Bronchial epithelial cell (primary cell): ENCODE results near the gene TPSAB1. TPM values are rescaled to one million over a fixed set of nuclear protein-coding genes. Genes with fewer than 3 reads are reported as not detected.
"Not testable (repeated sequence)": the region's sequence is repeated elsewhere in the genome, so short reads cannot be mapped to it uniquely, and the experiment has no call there.

Experiments
- DNase-seq: peaks from one replicate; pipeline ENCODE4 v3.0.0-alpha.2; 2010; ENCODE audit warnings: low read depth
- FAIRE-seq: peaks from 2 replicates; lab custom pipeline; 2011; peaks lifted over from hg19 to GRCh38; lab: Jason Lieb, UNC
- H3K27me3 ChIP-seq: 2 replicates; pipeline ENCODE4 v1.5.1; 2011; ENCODE audit warnings: low read length; ENCODE audit not compliant: control insufficient read depth, insufficient read depth
- H3K36me3 ChIP-seq: 2 replicates; pipeline ENCODE4 v1.5.1; 2011; ENCODE audit warnings: low read length; ENCODE audit not compliant: control insufficient read depth, insufficient read depth
- H3K4me3 ChIP-seq: 2 replicates; pipeline ENCODE4 v1.5.1; 2011; ENCODE audit warnings: mild to moderate bottlenecking, low read depth, low read length, control low read depth
- total RNA-seq: library from RNA; depleted of rRNA; stranded (reverse); fragments of >200 nt; gene quantifications from 2 replicates; pipeline ENCODE4 v1.2.1, GENCODE V29; 2014
- TF ChIP-seq, protein P1 (sequence below): IDR thresholded peaks from 2 replicates; pipeline ENCODE4 v1.5.1; 2011; ENCODE audit warnings: mild to moderate bottlenecking, moderate library complexity, low read length, control low read depth, inconsistent platforms; ENCODE audit not compliant: insufficient read depth, severe bottlenecking

The TPSAB1 gene
- total RNA-seq, 1 donor from 2014 or later = not detected

DNA sequence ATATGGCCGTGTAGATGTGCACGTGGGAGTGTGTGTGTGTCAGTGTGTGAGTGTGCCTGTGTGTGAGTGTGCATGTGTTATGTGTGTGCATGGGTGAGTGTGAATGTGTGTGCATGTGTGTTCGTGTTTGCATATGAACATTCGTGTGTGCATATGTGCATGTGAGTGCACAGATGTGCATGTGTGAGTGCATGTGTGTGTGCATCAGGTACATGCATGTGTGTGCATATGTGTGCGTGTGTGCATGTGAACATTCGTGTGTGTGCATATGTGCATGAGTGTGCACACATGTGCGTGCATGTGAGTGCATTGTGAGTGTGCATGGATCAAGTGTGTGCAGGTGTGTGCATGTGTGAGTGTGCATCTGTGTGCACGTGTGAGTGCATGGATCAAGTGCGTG, 2.5 kb upstream of the TPSAB1 start:
- Histone ChIP-seq H3K4me3 (no peak overlapping the region), H3K36me3 (no peaks in the 10 kb centered on the region), H3K27me3 (no peaks in the 10 kb centered on the region)
- FAIRE-seq (peak; percentile 98), DNase-seq (no peak)
- TF ChIP-seq, protein P1, sequence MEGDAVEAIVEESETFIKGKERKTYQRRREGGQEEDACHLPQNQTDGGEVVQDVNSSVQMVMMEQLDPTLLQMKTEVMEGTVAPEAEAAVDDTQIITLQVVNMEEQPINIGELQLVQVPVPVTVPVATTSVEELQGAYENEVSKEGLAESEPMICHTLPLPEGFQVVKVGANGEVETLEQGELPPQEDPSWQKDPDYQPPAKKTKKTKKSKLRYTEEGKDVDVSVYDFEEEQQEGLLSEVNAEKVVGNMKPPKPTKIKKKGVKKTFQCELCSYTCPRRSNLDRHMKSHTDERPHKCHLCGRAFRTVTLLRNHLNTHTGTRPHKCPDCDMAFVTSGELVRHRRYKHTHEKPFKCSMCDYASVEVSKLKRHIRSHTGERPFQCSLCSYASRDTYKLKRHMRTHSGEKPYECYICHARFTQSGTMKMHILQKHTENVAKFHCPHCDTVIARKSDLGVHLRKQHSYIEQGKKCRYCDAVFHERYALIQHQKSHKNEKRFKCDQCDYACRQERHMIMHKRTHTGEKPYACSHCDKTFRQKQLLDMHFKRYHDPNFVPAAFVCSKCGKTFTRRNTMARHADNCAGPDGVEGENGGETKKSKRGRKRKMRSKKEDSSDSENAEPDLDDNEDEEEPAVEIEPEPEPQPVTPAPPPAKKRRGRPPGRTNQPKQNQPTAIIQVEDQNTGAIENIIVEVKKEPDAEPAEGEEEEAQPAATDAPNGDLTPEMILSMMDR = no peak

DNA sequence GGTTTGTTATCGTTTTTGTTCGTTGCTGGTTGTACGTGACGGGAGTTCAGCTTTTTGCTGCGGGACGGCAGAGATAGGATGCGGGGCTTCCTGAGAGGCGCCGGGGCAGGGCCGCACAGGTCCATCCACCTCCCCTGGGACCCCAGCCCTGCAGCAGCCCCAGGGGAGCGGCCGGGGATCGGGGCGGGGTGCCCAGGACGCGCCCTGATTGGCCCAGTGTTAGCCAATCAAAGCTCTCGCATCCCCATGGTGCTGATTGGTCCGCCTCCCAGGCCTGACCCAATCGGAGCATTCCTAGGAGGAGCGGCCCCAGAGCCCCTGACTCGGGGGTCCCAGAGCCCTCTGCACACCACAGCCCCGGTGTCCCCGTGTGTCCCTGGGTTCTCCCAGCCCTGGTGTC, 1.6 kb upstream of the TPSAB1 start:
- H3K27me3 ChIP-seq, H3K36me3 ChIP-seq, FAIRE-seq, H3K4me3 ChIP-seq, DNase-seq: not testable (repeated sequence)

DNA sequence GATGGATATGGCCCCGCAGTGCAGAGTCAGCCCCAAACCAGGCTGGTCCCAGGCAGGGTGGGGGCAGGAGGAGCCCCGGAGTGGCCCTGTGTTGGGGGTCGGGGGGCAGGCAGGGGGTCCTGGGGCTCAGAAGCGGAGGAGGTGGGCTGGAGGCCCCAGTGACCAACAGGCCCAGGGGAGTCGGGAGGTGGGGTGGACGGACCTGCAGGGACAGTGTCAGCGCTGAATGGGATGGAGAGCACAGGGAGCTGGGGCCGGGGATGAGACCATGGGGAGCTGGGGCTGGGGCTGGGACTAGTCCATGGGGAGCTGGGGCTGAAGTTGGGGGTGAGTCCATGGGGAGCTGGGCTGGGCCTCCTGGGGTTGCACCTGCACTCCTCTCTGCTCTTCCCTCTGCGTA, 930 bp upstream of the TPSAB1 start:
- not testable (repeated sequence) for H3K4me3 ChIP-seq, DNase-seq, H3K27me3 ChIP-seq, H3K36me3 ChIP-seq, FAIRE-seq

DNA sequence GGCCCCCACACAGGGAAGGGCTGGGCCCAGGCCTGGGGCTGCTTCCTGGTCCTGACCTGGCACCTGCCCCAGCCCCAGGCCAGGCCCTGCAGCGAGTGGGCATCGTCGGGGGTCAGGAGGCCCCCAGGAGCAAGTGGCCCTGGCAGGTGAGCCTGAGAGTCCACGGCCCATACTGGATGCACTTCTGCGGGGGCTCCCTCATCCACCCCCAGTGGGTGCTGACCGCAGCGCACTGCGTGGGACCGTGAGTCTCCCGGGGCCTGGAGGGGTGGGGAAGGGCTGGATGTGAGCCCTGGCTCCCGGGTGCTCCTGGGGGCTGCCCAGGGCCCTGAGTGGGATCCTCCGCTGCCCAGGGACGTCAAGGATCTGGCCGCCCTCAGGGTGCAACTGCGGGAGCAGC, 576 bp downstream of the TPSAB1 start:
- FAIRE-seq, H3K4me3 ChIP-seq, H3K27me3 ChIP-seq, H3K36me3 ChIP-seq, DNase-seq: not testable (repeated sequence)

DNA sequence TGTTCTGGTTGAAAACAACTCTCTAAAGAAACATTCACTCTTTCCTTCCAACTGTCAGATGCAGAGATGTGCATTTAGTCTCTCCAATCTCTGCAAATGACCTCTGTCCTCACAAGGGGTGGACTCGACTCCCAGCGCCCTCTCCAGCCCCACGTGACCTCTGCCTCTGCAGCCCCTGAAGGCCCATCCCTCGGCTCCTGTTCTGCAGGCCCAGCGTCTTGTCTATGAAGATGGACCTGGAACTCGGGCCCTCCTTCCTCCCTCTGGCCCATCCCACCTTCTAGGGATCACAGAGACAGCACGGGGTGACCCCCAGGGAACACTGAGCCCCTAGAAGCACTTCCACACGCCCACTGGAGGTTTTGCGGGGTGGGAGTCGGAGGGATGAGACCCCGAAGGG, 2.9 kb downstream of the TPSAB1 start:
- H3K4me3 ChIP-seq, H3K27me3 ChIP-seq, H3K36me3 ChIP-seq, FAIRE-seq, DNase-seq: not testable (repeated sequence)

DNA sequence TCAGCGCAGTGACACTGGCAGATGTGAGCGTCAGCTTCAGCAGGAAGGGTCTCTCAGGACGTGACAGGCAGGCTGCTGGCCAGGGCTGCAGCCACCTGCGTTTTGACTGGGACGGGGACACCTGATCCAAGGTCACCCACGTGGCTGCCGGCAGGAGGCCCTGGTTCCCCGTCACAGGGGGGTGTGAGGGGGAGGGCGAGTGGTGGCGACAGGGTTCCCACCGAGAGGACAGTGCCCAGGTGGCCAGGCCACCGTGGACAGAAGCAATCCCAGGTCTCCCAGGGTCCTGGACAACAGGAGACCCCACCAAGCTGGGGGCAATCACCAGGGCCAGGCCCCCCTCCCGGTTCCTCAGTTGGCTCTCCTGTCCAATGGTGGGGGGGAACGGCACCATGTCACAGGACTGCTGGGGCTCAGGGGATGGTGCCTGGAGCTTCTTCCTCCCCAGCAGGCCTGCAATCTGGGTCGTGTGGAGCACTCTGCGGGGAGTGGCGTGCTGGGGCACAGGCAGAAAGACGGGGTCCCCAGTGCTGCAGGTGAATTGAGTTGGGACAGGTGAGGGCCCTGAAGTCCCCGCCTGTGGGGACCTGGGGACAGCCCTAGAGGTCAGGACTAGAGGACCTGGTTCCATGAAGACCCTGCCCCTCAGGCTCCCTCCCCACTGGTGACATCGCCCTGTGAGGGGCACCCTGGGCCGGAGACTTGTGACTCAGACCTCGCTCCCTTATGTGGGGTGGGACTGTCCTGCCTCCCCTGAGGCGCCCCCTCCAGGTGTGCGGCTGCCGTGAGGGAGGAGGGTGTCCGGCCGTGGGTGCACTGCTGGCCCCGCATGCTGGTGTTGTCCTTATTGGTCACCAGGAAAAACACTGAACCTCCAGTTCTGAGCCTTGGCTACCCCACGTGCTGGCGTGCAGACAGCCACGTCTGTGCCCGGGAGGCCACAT, 3.7 kb downstream of the TPSAB1 start:
- H3K4me3 ChIP-seq, H3K27me3 ChIP-seq, H3K36me3 ChIP-seq, FAIRE-seq, DNase-seq: not testable (repeated sequence)

DNA sequence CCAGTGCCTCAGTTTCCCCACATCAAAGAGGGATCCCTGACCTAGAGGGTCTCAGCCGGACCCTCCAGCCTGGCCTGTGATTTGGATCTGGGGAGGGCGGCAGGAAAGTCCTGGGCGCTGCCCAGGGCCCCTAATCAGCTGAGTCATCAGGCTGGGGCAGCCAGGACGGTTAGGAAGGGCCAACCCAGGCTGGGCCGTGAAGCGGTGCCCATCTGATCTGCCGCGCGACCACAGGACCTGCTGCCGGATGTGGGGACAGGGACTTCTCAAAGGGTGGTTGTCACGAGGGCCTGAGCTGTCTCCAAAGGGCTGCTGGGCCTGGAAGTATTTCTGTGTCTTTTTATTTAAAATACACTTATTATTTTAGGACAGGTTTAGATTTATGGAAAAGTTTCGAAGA, 4.4 kb downstream of the TPSAB1 start:
- TF ChIP-seq, protein P1 = no peak
- Histone ChIP-seq H3K27me3 (no peaks in the 10 kb centered on the region), H3K36me3 (no peaks in the 10 kb centered on the region), H3K4me3 (no peak overlapping the region)
- FAIRE-seq (no peak), DNase-seq (no peak)

DNA sequence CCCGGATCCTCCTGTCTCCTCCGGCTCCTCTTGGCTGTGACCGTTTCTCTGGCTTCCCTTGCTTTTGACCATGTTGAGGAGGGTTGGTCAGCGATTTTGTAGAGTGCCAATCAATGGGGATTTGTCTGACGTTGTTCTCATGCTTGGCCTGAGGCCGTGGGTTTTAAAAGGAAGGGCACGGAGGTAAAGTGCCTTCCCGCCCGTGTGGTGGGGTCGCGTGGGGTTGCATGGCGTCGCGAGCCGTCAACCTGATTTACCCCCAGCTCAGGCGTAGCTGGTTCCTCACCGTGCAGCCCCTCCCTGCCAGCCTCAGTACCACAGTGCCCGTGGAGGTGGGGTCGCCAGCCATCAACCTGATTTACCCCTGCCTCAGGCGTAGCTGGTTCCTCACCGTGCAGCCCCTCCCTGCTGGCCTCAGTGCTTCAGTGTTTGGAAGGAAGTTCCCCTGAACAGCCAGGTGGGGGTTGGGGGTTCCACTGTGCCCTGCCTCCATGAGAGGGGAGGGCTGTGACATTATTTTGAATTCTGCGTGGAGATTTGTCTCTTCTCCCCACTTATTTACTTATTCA, 5.0 kb downstream of the TPSAB1 start:
- Histone ChIP-seq H3K36me3 (no peaks in the 10 kb centered on the region), H3K27me3 (no peaks in the 10 kb centered on the region), H3K4me3 (no peak overlapping the region)
- TF ChIP-seq, protein P1 = no peak
- FAIRE-seq = no peak
- no peak for DNase-seq

DNA sequence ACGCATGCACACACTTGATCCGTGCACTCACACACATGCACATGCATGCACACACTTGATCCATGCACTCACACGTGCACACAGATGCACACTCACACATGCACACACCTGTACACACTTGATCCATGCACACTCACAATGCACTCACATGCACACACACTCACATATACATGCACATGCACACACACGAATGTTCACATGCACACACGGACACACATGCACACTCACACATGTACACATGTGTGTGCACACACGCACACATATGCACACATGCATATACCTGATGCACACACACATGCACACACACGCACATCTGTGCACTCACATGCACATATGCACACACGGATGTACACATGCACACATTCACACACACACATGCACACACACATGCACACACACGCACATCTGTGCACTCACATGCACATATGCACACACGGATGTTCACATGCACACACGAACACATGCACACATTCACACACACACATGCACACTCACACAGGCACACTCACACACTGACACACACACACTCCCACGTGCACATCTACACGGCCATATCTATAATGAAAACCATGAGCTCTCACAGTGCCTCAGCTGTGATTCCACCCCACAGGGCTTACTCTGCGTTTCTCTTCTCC, 7.5 kb downstream of the TPSAB1 start:
- not testable (repeated sequence) for DNase-seq, H3K4me3 ChIP-seq, H3K36me3 ChIP-seq, H3K27me3 ChIP-seq
- peak; percentile 97 for FAIRE-seq

DNA sequence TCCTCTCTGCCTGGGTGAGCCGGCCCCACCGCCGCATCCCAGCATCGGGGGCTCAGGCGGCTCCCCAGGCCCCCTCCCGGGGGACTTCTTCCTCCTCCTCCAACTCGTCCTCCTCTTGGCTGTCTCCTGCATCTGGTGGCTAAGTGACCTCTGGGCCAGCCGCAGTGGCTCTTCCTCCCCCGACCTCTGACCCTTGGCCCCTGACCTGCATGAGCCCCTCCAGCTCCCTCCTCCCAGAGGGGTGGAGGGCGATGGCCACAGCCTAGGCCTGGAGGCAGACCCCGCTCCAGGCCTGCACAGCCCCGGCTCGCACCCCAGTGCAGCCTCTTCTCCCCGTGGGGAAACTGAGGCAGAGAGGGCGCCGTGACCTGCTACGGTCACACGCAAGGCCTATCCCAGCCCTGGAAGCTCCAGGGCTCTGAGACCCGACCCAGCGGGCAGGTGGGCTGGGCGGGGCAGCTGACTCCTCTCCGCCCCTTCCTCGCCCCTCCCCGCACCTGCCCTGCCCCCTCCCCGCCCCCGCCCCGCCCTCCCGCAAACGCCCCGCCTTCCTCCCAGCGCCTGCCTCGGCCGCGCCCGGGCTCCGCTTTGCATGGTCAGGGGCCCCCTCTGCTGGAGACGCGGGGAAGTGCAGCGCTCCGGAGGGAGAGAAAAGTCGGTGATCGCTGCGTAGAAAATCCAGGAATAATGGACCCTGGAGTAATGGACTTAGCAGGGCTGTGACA, 8.7 kb downstream of the TPSAB1 start:
- not testable (repeated sequence) for H3K4me3 ChIP-seq, H3K27me3 ChIP-seq, FAIRE-seq, H3K36me3 ChIP-seq, DNase-seq
